Measurements from ENCODE around the gene DNAH10. TPM values are rescaled to one million over a fixed set of nuclear protein-coding genes. Genes with fewer than 3 reads are reported as not detected.

Gene DNAH10
- total and polyA plus RNA-seq, 2 of the 13 experiments (the other 11 are each of a cell fraction or from before 2014, with no cell fraction given): 0.01 to 0.02 TPM

DNA sequence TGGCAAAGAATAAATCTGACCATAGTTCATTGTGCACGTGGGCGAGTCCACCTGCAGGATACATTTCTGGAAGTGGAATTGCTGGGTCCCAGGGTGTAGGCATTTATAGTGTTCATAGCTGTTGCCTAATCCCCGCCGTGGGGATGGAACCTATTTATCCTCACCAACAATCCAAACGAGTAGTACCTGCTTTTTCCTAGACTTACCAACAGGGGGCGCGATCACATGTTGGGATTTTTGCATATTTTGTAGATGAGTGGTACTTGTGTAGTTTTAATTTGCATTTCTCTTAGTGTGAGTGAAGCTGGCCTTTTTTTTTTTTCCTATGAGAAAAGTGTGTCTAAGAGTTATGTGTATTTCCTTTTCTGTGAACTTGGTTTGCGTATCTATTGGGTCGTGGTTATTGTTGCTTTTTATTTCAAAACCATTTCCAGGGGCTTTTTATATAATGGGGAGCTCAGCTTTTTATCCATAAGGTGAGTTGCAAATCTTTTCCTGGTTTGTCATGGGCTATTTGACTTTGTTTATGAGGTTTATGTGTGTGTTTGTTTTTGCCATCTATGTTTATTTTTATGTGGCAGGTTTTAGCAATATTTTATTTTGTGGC, 143.3 kb downstream of the DNAH10 start (continued):
- no peak for TF ChIP-seq HNF1A (IDR thresholded peaks at IDR 0.05; ENCODE audit: low read depth)
- no peak for TF ChIP-seq HNF1A (CRISPR knock-in tag; IDR thresholded peaks at IDR 0.05; ENCODE audit: borderline replicate concordance)
- TF ChIP-seq MBD4 (IDR thresholded peaks at IDR 0.05; ENCODE audit: borderline replicate concordance, low read length): no peak
- TF ChIP-seq, protein P1, sequence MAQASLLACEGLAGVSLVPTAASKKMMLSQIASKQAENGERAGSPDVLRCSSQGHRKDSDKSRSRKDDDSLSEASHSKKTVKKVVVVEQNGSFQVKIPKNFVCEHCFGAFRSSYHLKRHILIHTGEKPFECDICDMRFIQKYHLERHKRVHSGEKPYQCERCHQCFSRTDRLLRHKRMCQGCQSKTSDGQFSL (CRISPR knock-in tag; IDR thresholded peaks at IDR 0.05): no peak
- TF ChIP-seq KDM1A (CRISPR knock-in tag; IDR thresholded peaks at IDR 0.05): no peak
- TF ChIP-seq PREB (CRISPR knock-in tag; IDR thresholded peaks at IDR 0.05): no peak
- TF ChIP-seq SMC3 (IDR thresholded peaks at IDR 0.05; ENCODE audit: low read length): peak; percentile 48; the same call in 1 of the 2 replicates
- no peak for TF ChIP-seq SALL1 (CRISPR knock-in tag; IDR thresholded peaks at IDR 0.05)
- no peak for TF ChIP-seq BRD4 (CRISPR knock-in tag; IDR thresholded peaks at IDR 0.05)
- peak; percentile 71 for TF ChIP-seq CTCF (CRISPR knock-in tag; IDR thresholded peaks at IDR 0.05)
- TF ChIP-seq FOXP4 (CRISPR knock-in tag; IDR thresholded peaks at IDR 0.05): no peak
- no peak for TF ChIP-seq KAT8 (CRISPR knock-in tag; IDR thresholded peaks at IDR 0.05)
- TF ChIP-seq, protein P2, sequence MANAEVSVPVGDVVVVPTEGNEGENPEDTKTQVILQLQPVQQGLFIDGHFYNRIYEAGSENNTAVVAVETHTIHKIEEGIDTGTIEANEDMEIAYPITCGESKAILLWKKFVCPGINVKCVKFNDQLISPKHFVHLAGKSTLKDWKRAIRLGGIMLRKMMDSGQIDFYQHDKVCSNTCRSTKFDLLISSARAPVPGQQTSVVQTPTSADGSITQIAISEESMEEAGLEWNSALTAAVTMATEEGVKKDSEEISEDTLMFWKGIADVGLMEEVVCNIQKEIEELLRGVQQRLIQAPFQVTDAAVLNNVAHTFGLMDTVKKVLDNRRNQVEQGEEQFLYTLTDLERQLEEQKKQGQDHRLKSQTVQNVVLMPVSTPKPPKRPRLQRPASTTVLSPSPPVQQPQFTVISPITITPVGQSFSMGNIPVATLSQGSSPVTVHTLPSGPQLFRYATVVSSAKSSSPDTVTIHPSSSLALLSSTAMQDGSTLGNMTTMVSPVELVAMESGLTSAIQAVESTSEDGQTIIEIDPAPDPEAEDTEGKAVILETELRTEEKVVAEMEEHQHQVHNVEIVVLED (CRISPR knock-in tag; IDR thresholded peaks at IDR 0.05; ENCODE audit: borderline replicate concordance): no peak
- TF ChIP-seq ZNF124 (CRISPR knock-in tag; IDR thresholded peaks at IDR 0.05): no peak
- TF ChIP-seq ZEB1 (IDR thresholded peaks at IDR 0.05; ENCODE audit: insufficient replicate concordance, low read depth): no peak
- no peak for TF ChIP-seq RFX5 (IDR thresholded peaks at IDR 0.05; ENCODE audit: low read depth, low read length)
- no peak for TF ChIP-seq POLR2G (IDR thresholded peaks at IDR 0.05; ENCODE audit: low read depth, low read length)
- no peak for TF ChIP-seq ZNF350 (CRISPR knock-in tag; IDR thresholded peaks at IDR 0.05; ENCODE audit: borderline replicate concordance, low read depth)
- TF ChIP-seq ZNF850 (CRISPR knock-in tag; conservative IDR thresholded peaks at IDR 0.05): no peak
- no peak for TF ChIP-seq SIN3B (IDR thresholded peaks at IDR 0.05; ENCODE audit: low read length)
